Progenitor cell of endocrine pancreas (in vitro differentiated cells): ENCODE results near the gene ADGRG3. TPM values are rescaled to one million over a fixed set of nuclear protein-coding genes. Genes with fewer than 3 reads are reported as not detected.

ENCODE experiments used
- DNase-seq: peaks from one replicate; pipeline ENCODE4 v3.0.0; 2021; ENCODE audit warnings: low spot score; ENCODE audit not compliant: unreplicated experiment
- H3K27ac Mint-ChIP-seq: 2 replicates; pipeline ENCODE4 v1.8.0; 2021; ENCODE audit warnings: mild to moderate bottlenecking, moderate library complexity, mixed read lengths
- H3K27me3 Mint-ChIP-seq: 2 replicates; pipeline ENCODE4 v1.8.0; 2021; ENCODE audit warnings: mixed read lengths
- H3K36me3 Mint-ChIP-seq: 2 replicates; pipeline ENCODE4 v1.8.0; 2022; ENCODE audit warnings: mixed read lengths; ENCODE audit not compliant: insufficient read depth
- H3K4me1 Mint-ChIP-seq: 2 replicates; pipeline ENCODE4 v1.8.0; 2021; ENCODE audit warnings: low read depth, mixed read lengths
- H3K4me3 Mint-ChIP-seq: 2 replicates; pipeline ENCODE4 v1.8.0; 2021; ENCODE audit warnings: low read depth, mild to moderate bottlenecking, moderate library complexity, mixed read lengths
- H3K9me3 Mint-ChIP-seq: 2 replicates; pipeline ENCODE4 v1.8.0; 2021; ENCODE audit warnings: low read depth, mixed read lengths
- CTCF ChIP-seq: fragments of 200-600 bp; sonication (generic); IDR thresholded peaks from one replicate; pipeline ENCODE4 v1.5.0; 2021; ENCODE audit warnings: antibody characterized with exemption, mild to moderate bottlenecking; ENCODE audit not compliant: unreplicated experiment
- total RNA-seq: library from RNA; stranded (reverse); gene quantifications from 2 replicates; pipeline ENCODE4 v1.2.1, GENCODE V29; 2021

The ADGRG3 gene
- total RNA-seq, 1 donor from 2014 or later, result not detected

- Mint-ChIP-seq H3K9me3 (no peaks in the 10 kb centered on the region), H3K4me3 (no peak overlapping the region), H3K27ac (no peak overlapping the region), H3K36me3 (peaks cover 2% of the 10 kb centered on the region), H3K27me3 (no peaks in the 10 kb centered on the region), H3K4me1 (peaks cover 17% of the 10 kb centered on the region)
- TF ChIP-seq CTCF, result no peak
- no peak for DNase-seq
Measured at GRCh38 chr16:57738844-57739243, 70.7 kb downstream of the ADGRG3 start.

Other genes with a start within 250 kb of the ADGRG3 start
- gene CIAPIN1, start 220.9 kb upstream of the ADGRG3 start, total RNA-seq, result 79.3 and 83.3 TPM in 2 replicates
- gene COQ9, start 220.8 kb upstream of the ADGRG3 start, total RNA-seq, result 70.2 and 74.5 TPM in 2 replicates
- 68.5 and 69.6 TPM in 2 replicates for gene POLR2C, start 205.6 kb upstream of the ADGRG3 start, total RNA-seq
- gene DOK4, start 181.8 kb upstream of the ADGRG3 start, total RNA-seq, result 35.0 and 38.6 TPM in 2 replicates
- gene CCDC102A, start 131.7 kb upstream of the ADGRG3 start, total RNA-seq, result 15.6 and 16.9 TPM in 2 replicates
- 1.6 and 1.9 TPM in 2 replicates for gene ADGRG5, start 125.7 kb upstream of the ADGRG3 start, total RNA-seq
- gene ADGRG1, start 39.7 kb upstream of the ADGRG3 start, total RNA-seq, result 19.7 and 26.2 TPM in 2 replicates
- 5.6 and 6.8 TPM in 2 replicates for gene DRC7, start 26.5 kb downstream of the ADGRG3 start, total RNA-seq
- gene KATNB1, start 67.5 kb downstream of the ADGRG3 start, total RNA-seq, result 32.0 and 34.8 TPM in 2 replicates
- 27.6 and 34.5 TPM in 2 replicates for gene KIFC3, start 134.2 kb downstream of the ADGRG3 start, total RNA-seq